Upper lobe of right lung (tissue), 1 donor: Measurements from ENCODE around the gene CCDC87. TPM values are rescaled to one million over a fixed set of nuclear protein-coding genes. Genes with fewer than 3 reads are reported as not detected.

Experiments
- ATAC-seq: fragments of 200-7000 bp; cut with Tn5 transposase; one replicate; pipeline ENCODE4 v1.9.1; 2020; ENCODE audit warnings: mild to moderate bottlenecking, moderate library complexity
- DNase-seq: peaks from one replicate; pipeline ENCODE4 v3.0.0-alpha.2; 2020
- H3K27ac ChIP-seq: fragments of 200-600 bp; one replicate; pipeline ENCODE4 v1.8.0; 2022
- H3K27me3 ChIP-seq: fragments of 200-600 bp; one replicate; pipeline ENCODE4 v1.8.0; 2022; ENCODE audit warnings: mild to moderate bottlenecking
- H3K36me3 ChIP-seq: fragments of 200-600 bp; one replicate; pipeline ENCODE4 v1.8.0; 2022
- H3K4me1 ChIP-seq: fragments of 200-600 bp; one replicate; pipeline ENCODE4 v1.8.0; 2022
- H3K4me3 ChIP-seq: fragments of 200-600 bp; one replicate; pipeline ENCODE4 v1.8.0; 2022; ENCODE audit warnings: mild to moderate bottlenecking
- H3K9me3 ChIP-seq: fragments of 200-600 bp; one replicate; pipeline ENCODE4 v1.8.0; 2022
- intact Hi-C: fragments of 100-400 bp; cut with DNase I; formaldehyde crosslinking; loops from one replicate; pipeline ENCODE4 v1.11.0; 2022
- total RNA-seq: library from RNA; stranded (reverse); fragmentation: NEBNext Ultra II Directional; extraction: Animal tissue kit (Norgen Biotek cat#: 25700); gene quantifications from one replicate; pipeline ENCODE4 v1.2.1, GENCODE V29; 2021
- TF ChIP-seq, protein P1 (sequence below): fragments of 200-600 bp; IDR thresholded peaks from one replicate; pipeline ENCODE4 v1.8.0; 2022; ENCODE audit warnings: antibody characterized with exemption
- donor health status: DM: no; HTN: yes; CAD: no; lungs with severe emphysema.

CCDC87 gene
- total RNA-seq, 1 donor from 2014 or later: 0.26 TPM

DNA sequence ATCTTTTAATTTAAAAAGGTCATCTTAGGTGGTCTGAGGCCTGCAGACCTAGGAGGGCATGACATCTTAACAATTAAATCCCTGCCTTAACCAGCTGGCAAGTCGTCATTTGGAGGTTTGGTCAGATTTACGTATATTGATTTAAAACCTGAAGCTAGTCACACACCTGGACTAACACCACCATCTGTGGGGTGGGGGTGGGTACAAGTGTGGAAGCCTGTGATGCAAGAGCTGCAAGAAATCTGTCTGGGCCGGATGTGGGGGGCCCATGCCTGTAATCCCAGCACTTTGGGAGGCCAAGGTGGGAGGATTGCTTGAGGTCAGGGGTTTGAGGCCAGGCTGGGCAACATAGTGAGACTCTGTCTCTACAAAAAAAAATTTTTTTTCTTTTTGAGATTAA is 11.6 kb downstream of the CCDC87 start:
- Histone ChIP-seq H3K27me3 (no peaks in the 10 kb centered on the region), H3K36me3 (no peaks in the 10 kb centered on the region), H3K4me3 (no peak overlapping the region), H3K27ac (no peak overlapping the region), H3K9me3 (no peaks in the 10 kb centered on the region), H3K4me1 (no peaks in the 10 kb centered on the region)
- TF ChIP-seq, protein P1, sequence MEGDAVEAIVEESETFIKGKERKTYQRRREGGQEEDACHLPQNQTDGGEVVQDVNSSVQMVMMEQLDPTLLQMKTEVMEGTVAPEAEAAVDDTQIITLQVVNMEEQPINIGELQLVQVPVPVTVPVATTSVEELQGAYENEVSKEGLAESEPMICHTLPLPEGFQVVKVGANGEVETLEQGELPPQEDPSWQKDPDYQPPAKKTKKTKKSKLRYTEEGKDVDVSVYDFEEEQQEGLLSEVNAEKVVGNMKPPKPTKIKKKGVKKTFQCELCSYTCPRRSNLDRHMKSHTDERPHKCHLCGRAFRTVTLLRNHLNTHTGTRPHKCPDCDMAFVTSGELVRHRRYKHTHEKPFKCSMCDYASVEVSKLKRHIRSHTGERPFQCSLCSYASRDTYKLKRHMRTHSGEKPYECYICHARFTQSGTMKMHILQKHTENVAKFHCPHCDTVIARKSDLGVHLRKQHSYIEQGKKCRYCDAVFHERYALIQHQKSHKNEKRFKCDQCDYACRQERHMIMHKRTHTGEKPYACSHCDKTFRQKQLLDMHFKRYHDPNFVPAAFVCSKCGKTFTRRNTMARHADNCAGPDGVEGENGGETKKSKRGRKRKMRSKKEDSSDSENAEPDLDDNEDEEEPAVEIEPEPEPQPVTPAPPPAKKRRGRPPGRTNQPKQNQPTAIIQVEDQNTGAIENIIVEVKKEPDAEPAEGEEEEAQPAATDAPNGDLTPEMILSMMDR: no peak
- DNase-seq: no peak
- ATAC-seq: no peak
- intact Hi-C loops: loop anchor here (5.0 kb wide), 1 partner anchor 96 kb away; the partner anchor contains the start of gene RBM4B

DNA sequence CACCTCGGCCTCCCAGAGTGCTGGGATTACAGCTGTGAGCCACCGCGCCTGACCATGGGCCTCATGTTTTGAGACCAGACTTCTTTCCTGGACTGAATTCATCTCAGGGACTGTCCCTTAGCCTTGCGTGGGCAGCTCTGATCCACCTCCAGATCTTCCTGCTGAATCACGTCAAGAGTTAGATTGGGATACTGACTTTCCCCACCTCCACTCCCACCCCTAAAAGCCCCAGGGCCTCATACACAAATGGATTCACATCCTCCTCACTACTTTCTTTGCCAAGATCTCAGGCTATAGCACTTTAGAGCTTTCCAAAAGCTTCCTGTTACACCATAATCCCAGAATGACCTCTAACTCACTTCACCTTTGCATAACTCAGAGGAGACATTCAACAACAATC is 12.1 kb downstream of the CCDC87 start:
- H3K27ac ChIP-seq: no peak overlapping the region
- DNase-seq (no peak), ATAC-seq (no peak)
- intact Hi-C loops: loop anchor here (5.0 kb wide), 1 partner anchor 96 kb away; the partner anchor contains the start of gene RBM4B
- no peaks in the 10 kb centered on the region for H3K27me3 ChIP-seq
- H3K4me1 ChIP-seq: no peaks in the 10 kb centered on the region
- TF ChIP-seq, protein P1: no peak
- no peaks in the 10 kb centered on the region for H3K36me3 ChIP-seq
- no peaks in the 10 kb centered on the region for H3K9me3 ChIP-seq
- no peak overlapping the region for H3K4me3 ChIP-seq

DNA sequence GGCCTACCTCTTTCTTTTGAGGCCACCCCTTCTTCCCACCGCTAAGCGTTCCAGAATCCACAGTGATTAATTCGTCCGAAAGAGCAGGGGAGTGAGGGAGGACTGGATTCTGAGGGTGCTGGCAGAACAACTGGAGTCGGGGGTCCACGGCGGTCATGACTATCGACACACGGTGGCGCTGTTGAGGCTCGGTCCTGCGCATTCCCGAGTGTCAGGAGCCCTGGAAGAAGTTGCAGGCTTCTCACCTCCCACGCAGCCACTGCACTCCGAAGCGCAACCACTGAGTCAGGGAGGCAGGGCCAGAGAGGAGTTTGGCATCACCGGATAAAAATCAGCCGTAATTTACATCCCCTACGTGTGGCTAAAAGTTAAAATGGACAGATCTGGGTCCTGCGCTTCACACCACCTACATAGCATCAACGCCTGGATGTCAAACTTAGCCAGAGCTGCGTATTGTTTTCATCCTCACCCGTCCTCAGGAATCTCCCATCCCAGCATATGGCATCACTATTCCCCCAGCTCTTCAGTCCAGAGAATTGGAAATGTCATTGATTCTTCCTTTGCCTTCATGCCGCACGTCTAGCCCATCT is 13.8 kb downstream of the CCDC87 start:
- Histone ChIP-seq H3K27me3 (no peaks in the 10 kb centered on the region), H3K36me3 (no peaks in the 10 kb centered on the region), H3K9me3 (no peaks in the 10 kb centered on the region), H3K4me1 (no peaks in the 10 kb centered on the region), H3K27ac (no peak overlapping the region), H3K4me3 (no peak overlapping the region)
- intact Hi-C loops: no loop called here
- TF ChIP-seq, protein P1: peak; percentile 78
- ATAC-seq (peak; percentile 99), DNase-seq (peak; percentile 89)

DNA sequence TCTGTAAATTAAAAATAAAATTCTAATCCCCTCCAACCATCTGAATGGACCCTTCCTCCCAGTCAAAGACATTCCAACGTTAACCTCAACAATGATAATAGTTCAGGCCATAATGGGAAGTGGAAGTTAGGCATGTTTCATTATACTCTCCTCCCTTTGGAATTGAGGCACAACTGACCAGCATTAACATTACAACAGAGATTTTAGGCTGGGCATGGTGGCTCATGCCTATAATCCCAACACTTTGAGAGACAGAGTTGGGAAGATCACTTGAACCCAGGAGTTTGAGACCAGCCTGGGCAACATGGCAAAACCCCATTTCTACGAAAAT is 22.0 kb downstream of the CCDC87 start:
- Histone ChIP-seq H3K27ac (no peak overlapping the region), H3K4me1 (peaks cover 7% of the 10 kb centered on the region), H3K9me3 (no peaks in the 10 kb centered on the region), H3K27me3 (no peaks in the 10 kb centered on the region), H3K36me3 (no peaks in the 10 kb centered on the region), H3K4me3 (no peak overlapping the region)
- DNase-seq (no peak), ATAC-seq (no peak)
- intact Hi-C loops: no loop called here
- TF ChIP-seq, protein P1: no peak

DNA sequence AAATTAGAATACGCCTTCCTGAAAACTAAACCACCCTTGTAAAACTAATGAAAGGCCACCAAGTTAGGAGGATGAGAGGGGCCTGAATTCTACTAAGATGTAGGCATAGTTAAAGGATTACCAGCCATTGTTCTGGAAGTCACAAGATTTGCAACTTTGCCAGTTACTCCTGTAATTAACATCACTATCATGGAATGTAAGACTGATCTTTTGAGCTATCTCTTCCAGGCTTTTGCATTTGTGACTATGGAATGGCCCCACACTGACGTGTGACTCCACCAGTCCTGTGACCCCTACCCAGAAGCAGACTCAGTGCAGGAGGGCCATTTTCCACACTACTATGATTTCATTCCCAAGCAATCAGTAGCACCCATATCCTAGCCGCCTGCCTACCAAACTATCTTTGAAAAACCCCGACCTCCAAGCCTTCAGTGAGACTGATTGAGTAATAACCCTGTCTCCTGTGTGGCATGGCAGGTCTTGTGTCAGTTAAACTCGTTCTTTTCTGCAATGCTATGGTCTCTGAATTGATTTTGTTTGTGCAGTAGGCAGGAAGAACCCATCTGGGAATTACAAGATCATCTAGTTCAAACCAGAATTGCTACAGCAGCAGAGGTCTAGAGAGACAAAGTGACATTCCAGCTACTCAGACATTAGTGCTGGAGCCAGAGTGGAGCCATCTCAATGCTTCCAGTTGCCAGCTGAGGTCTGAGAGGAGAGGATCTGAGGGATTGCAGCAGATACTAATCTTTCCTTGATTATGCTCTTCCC is 22.6 kb downstream of the CCDC87 start:
- intact Hi-C loops: no loop called here
- ATAC-seq: no peak
- Histone ChIP-seq H3K4me3 (no peak overlapping the region), H3K27ac (no peak overlapping the region), H3K9me3 (no peaks in the 10 kb centered on the region), H3K27me3 (no peaks in the 10 kb centered on the region), H3K36me3 (no peaks in the 10 kb centered on the region), H3K4me1 (peaks cover 7% of the 10 kb centered on the region)
- TF ChIP-seq, protein P1: no peak
- DNase-seq: no peak
